IPS-20b (cell line): Measurements from ENCODE around the gene GEMIN2.
"Not testable (repeated sequence)": the region's sequence is repeated elsewhere in the genome, so short reads cannot be mapped to it uniquely, and the experiment has no call there.

Experiments
- H3K27ac ChIP-seq: one replicate; pipeline ENCODE4 v1.5.1; 2013; ENCODE audit warnings: low read length
- H3K27me3 ChIP-seq: 2 replicates; pipeline ENCODE4 v1.6.1; 2013; ENCODE audit warnings: mild to moderate bottlenecking, low read length, inconsistent platforms; ENCODE audit not compliant: insufficient read depth
- H3K36me3 ChIP-seq: 2 replicates; pipeline ENCODE4 v1.6.1; 2013; ENCODE audit warnings: low read depth, mild to moderate bottlenecking, inconsistent platforms, low read length, moderate library complexity; ENCODE audit not compliant: insufficient read depth
- H3K4me1 ChIP-seq: 2 replicates; pipeline ENCODE4 v1.6.1; 2013; ENCODE audit warnings: mild to moderate bottlenecking, control low read depth, inconsistent platforms, low read length, moderate library complexity; ENCODE audit not compliant: insufficient read depth
- H3K4me3 ChIP-seq: 2 replicates; pipeline ENCODE4 v1.5.1; 2013; ENCODE audit warnings: mild to moderate bottlenecking, low read length, inconsistent platforms
- H3K9ac ChIP-seq: 2 replicates; pipeline ENCODE4 v1.6.1; 2013; ENCODE audit warnings: low read depth, mild to moderate bottlenecking, inconsistent platforms, low read length, moderate library complexity
- H3K9me3 ChIP-seq: 2 replicates; pipeline ENCODE4 v1.6.1; 2013; ENCODE audit warnings: mild to moderate bottlenecking, low read depth, low read length, inconsistent platforms; ENCODE audit not compliant: insufficient read depth

GEMIN2 gene

GRCh38 chr14:39099215-39099614, 14.9 kb upstream of the GEMIN2 start:
- not testable (repeated sequence) for H3K9ac ChIP-seq, H3K9me3 ChIP-seq, H3K27me3 ChIP-seq, H3K4me1 ChIP-seq, H3K27ac ChIP-seq, H3K4me3 ChIP-seq
- H3K36me3 ChIP-seq, result peaks cover 18% of the 10 kb centered on the region

- peaks cover 14% of the 10 kb centered on the region for H3K36me3 ChIP-seq
- H3K4me3 ChIP-seq, result 0 out of 2 replicates have a peak overlapping the region, but pooled peaks have one; percentile 2
- H3K27me3 ChIP-seq, result no peaks in the 10 kb centered on the region
- no peak overlapping the region for H3K27ac ChIP-seq
- no peaks in the 10 kb centered on the region for H3K9me3 ChIP-seq
- H3K9ac ChIP-seq, result no peak overlapping the region
- peaks cover 3% of the 10 kb centered on the region; the same call in 1 of the 2 replicates for H3K4me1 ChIP-seq
These were observed 14.4 kb upstream of the GEMIN2 start for GRCh38 chr14:39099748-39100147.

GRCh38 chr14:39102265-39102968, 11.7 kb upstream of the GEMIN2 start:
- H3K4me3 ChIP-seq, result peak overlapping the region; percentile 88
- H3K9me3 ChIP-seq, result no peaks in the 10 kb centered on the region
- peak overlapping the region; percentile 96 for H3K9ac ChIP-seq
- H3K27me3 ChIP-seq, result no peaks in the 10 kb centered on the region
- H3K4me1 ChIP-seq, result peaks cover 3% of the 10 kb centered on the region; the same call in 1 of the 2 replicates
- H3K36me3 ChIP-seq, result no peaks in the 10 kb centered on the region
- peak overlapping the region; percentile 82 for H3K27ac ChIP-seq

DNA sequence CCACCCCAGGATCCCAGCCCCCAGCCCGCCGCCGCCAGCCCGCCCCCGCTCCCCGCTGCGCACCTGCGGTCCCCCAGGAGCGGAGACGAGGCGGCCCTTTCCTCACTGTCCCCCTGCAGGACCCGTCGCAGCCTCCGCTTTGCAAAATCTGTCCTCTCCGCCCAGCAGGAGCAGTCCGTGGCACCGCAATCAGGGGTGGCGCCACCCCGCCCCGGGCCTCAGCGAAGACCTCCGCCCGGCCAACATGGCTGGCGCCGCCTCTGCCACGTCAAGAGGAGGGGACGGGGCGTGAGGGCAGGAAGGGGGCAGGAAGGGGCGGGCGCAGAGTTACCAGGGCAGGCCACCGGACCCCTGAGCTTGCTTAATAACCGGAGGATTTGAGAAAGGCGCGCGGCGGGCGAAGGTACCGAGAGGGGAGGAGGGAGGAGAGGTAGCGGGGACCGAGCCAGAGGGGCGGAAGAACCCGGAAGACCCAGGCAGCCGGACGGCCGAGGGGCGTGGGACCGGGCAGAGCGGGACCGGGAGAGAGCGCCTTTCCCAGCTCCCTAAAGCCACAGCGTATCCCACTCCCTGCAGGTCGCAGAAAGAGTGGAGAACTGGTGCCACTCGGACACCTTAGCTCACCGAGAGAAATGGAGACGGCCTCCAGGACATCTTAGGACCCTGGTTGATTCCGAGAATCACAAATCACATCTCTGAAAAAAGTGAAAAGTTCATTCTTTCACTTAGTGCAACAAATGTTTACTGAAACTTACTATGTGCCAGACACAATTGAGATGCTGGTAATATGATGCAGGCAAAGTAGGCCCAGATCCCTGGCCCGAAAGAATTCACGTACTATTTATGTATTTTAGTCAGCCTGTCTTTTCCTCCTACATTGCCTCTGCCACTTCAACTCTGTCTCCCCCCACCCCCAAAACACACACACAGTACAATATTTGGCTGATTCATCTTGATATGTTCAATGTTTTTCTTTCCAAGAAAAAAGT, 10.9 kb upstream of the GEMIN2 start, which contains the start of gene SEC23A:
Gene SEC23A, minus strand, starts transcription at position 267 of the 989 bp plus-strand sequence. CDS start 7,117 bp downstream, outside the sequence.
- Histone ChIP-seq H3K9ac (peak within 1 kb of the TSS; percentile 96), H3K4me1 (peaks cover 3% of the 10 kb centered on the region; the same call in 1 of the 2 replicates), H3K36me3 (no peaks in the 10 kb centered on the region)

DNA sequence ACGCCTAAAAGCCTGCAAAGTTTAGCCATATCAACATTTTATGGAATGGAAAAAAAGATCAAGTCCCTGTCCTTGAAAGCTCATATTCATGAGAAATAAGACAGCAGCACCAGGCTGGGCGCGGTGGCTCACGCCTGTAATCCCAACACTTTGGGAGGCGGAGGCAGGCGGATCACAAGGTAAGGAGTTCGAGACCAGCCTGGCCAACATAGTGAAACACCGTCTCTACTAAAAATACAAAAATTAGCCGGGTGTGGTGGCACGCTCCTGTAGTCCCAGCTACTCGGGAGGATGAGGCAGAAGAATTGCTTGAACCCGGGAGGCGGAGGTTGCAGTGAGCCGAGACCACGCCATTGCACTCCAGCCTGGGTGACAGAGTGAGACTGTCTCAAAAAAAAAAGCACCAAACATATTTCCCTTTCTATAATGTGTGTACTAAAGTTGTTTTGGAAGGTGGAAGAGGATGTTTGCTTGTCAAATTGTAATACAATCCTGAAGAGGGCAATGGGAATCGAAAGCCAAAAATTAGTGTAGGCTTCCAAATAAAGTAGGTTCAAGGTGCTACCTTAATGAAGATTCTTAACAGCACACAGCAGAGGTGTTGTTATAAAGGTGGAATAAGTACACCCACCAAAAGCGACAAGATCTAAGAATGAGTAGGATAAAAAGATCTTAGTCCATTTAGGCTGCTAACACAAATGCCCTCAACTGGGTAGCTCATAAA, 9.9 kb upstream of the GEMIN2 start:
- peak overlapping the region; percentile 96 for H3K9ac ChIP-seq
- H3K9me3 ChIP-seq, H3K27me3 ChIP-seq, H3K4me1 ChIP-seq, H3K36me3 ChIP-seq: not testable (repeated sequence)
- H3K27ac ChIP-seq, result peak overlapping the region; percentile 82
- H3K4me3 ChIP-seq, result peak overlapping the region; percentile 88

More for the DNA sequence above, 10.9 kb upstream of the GEMIN2 start, which contains the start of gene SEC23A:
- H3K27ac ChIP-seq, result peak within 1 kb of the TSS; percentile 82
- H3K4me3 ChIP-seq, result peak within 1 kb of the TSS; percentile 88
- no peaks in the 10 kb centered on the region for H3K27me3 ChIP-seq
- no peaks in the 10 kb centered on the region for H3K9me3 ChIP-seq

DNA sequence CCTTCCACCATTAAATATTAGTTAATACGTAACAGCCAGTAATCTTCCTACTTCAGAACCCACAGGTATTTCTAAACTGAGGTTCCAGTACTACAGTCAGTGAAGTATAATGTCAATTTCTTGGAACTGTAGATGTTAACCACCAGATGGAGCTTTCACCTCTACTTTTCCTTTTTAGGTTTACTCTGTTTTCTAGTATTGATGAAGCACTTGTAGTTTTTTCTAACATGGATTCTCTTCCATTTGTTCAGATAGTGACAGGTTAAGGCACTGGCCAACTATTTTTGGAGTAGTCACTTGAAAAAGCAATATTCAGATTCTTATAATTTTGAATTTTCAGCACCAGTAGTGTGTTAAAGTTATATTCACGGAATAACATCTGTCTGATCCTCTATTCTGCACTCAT, 6.5 kb upstream of the GEMIN2 start:
- Histone ChIP-seq H3K27me3 (no peaks in the 10 kb centered on the region), H3K4me3 (no peak overlapping the region), H3K9ac (no peak overlapping the region), H3K36me3 (no peaks in the 10 kb centered on the region), H3K4me1 (peaks cover 3% of the 10 kb centered on the region; the same call in 1 of the 2 replicates), H3K27ac (no peak overlapping the region), H3K9me3 (no peaks in the 10 kb centered on the region)

- Histone ChIP-seq H3K9ac (no peak overlapping the region), H3K9me3 (no peaks in the 10 kb centered on the region), H3K27me3 (no peaks in the 10 kb centered on the region), H3K27ac (no peak overlapping the region), H3K4me1 (peaks cover 4% of the 10 kb centered on the region; the same call in 1 of the 2 replicates), H3K4me3 (no peak overlapping the region), H3K36me3 (no peaks in the 10 kb centered on the region)
These were observed 5.3 kb upstream of the GEMIN2 start for GRCh38 chr14:39108791-39109190.

- Histone ChIP-seq H3K27ac (no peak overlapping the region), H3K4me3 (no peak overlapping the region), H3K27me3 (no peaks in the 10 kb centered on the region), H3K36me3 (no peaks in the 10 kb centered on the region), H3K9me3 (no peaks in the 10 kb centered on the region), H3K4me1 (peaks cover 9% of the 10 kb centered on the region; the same call in 1 of the 2 replicates), H3K9ac (no peak overlapping the region)
These were observed 4.0 kb upstream of the GEMIN2 start for GRCh38 chr14:39109893-39110715.

DNA sequence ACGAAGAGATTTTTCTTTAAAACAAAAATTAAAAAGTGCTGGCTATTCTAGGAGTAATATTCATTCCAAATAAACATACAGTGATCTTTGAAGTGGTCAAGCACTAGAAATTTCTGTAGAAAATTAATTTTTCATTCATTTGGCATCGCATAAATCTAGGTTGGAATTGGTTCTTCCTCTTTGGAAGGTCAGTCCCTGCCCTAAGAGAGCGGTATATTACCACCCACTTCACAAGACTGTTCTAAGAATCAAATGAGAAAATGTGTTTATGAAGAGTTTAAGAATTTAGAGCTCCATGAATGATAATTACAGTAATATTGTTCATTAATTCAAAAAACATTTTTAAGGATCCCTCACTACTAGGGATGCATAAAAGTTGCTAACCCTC, 444 bp upstream of the GEMIN2 start:
- peaks cover 19% of the 10 kb centered on the region for H3K36me3 ChIP-seq
- peak overlapping the region; percentile 64 for H3K27ac ChIP-seq
- H3K4me3 ChIP-seq, result peak overlapping the region; percentile 98
- no peaks in the 10 kb centered on the region for H3K27me3 ChIP-seq
- H3K9me3 ChIP-seq, result no peaks in the 10 kb centered on the region
- peak overlapping the region; percentile 94; the same call in 1 of the 2 replicates for H3K9ac ChIP-seq
- peaks cover 9% of the 10 kb centered on the region; the same call in 1 of the 2 replicates for H3K4me1 ChIP-seq

- Histone ChIP-seq H3K27me3 (no peaks in the 10 kb centered on the region), H3K27ac (no peak overlapping the region), H3K9me3 (no peaks in the 10 kb centered on the region), H3K36me3 (peaks cover 79% of the 10 kb centered on the region), H3K4me1 (no peaks in the 10 kb centered on the region; the same call in 1 of the 2 replicates), H3K9ac (no peak overlapping the region), H3K4me3 (no peak overlapping the region)
These were observed 8.4 kb downstream of the GEMIN2 start for GRCh38 chr14:39122330-39123138.
